GM21360 (cell line): ENCODE results near the gene ZNF532.
A peak's percentile ranks its signal among the peaks of the same experiment; 100 is the strongest.

Experiments
- ATAC-seq: cut with Tn5 transposase; IDR thresholded peaks from one replicate; pipeline ENCODE4 v1.9.1; 2021; ENCODE audit warnings: mild to moderate bottlenecking, moderate library complexity; ENCODE audit not compliant: unreplicated experiment

ZNF532 gene

GRCh38 chr18:58970943-58971790 lies 106.5 kb downstream of the ZNF532 start:
- peak; percentile 69 for ATAC-seq

DNA sequence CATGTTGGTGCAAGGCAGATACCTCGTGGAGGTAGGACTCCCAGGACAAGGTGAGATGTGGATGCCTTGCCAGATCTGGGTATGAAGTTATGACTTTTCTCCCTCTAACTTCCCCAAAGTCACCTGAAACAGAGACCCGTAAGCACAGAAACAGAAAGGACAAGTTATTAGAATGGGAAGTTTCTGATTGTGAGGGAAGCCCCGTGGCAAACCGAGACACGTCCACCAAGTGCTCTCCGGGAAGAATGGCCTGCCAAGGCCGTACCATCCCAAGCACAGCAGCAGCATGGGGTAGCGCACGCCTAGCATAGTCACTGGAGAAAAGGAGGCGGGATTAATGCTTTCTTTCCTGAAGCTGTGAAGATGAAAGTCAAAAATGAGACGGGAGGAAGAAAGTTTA lies 110.6 kb downstream of the ZNF532 start:
- no peak for ATAC-seq

DNA sequence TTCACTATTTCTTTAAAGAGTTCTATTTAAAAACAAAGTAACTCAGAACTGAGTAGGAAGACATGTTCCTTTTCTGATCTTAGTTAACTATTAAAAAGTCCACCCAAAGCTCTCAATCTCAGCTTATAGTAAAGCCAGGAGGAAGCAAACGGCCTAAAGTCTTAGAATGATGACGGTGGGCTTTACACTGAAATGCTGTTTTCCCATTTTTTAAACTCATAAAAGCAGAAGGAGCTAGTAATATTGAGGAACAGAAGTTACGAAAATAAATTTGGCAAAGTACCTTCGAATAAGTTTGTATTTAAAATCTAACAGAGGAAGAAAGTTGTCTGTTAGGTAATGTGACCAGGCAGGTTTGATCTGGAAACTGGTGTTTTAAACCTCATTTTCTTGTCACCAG lies 111.1 kb downstream of the ZNF532 start:
- ATAC-seq: no peak

- no peak for ATAC-seq
These were observed 112.5 kb downstream of the ZNF532 start for GRCh38 chr18:58977223-58977622.

GRCh38 chr18:58977801-58978200 lies 113.1 kb downstream of the ZNF532 start:
- ATAC-seq: no peak

DNA sequence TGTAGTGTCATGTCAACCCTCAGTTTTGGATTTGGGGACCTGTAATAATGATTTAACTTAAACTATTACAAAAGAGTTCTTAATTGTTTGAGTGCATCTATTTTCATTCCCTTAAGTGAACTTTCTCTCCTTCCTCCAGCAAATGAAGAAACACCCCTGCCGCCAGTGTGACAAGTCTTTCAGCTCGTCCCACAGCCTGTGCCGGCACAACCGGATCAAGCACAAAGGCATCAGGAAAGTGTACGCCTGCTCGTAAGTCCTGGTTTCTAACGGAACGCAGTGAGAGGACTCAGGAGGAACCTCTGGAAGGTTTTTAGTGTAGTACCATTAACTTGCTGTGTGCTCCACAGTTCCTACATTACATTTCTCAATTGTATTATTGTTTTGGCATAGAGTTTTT lies 114.2 kb downstream of the ZNF532 start:
- no peak for ATAC-seq

GRCh38 chr18:58979615-58980014 lies 114.9 kb downstream of the ZNF532 start:
- no peak for ATAC-seq

DNA sequence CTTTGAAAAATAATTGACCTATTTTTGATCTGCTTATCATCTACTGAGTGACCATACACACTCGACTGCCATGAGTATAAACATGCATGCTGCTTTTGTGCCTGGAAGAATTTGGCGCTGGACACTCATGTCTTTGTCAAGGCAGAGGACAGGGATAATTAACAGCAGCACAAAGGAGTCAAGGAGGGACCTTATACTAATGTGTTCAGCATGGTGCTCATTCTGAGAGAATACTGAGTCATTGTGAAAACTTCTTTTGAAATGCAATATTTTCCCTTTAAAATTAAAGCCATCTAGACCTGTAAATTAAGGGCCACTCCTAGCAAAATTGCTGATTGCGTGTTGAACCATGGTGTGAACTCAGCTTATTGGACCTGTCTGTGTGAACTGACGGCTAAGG lies 116.3 kb downstream of the ZNF532 start:
- ATAC-seq: no peak

GRCh38 chr18:58983260-58984155 lies 118.8 kb downstream of the ZNF532 start:
- no peak for ATAC-seq

GRCh38 chr18:58988600-58988999 lies 123.9 kb downstream of the ZNF532 start:
- no peak for ATAC-seq

DNA sequence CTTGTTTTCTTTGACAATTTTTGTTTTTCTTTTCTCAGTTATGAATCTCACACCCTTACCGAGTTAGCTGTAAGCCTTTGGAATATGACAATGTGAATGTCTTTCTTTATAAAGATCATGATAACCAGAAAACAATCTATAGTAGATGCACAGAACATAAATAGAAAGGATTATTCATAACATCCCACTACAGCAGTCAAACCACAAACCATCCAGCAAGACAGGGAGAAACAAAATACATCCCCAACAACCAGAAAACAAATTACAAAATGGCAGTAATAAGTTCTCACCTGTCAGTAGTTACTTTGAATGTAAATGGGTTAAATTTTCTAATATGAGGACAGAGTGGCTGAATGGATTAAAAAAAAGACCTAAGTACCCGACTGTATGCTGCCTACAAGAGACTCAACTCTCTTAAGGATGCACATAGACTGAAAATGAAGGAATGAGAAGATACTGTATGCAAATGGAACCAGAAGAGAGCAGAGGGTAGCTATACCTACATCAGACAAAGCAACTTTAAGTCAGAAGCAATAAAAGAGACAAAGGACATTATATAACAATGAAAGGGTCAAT lies 124.6 kb downstream of the ZNF532 start:
- no peak for ATAC-seq

GRCh38 chr18:58990720-58991119 lies 126.0 kb downstream of the ZNF532 start:
- no peak for ATAC-seq

DNA sequence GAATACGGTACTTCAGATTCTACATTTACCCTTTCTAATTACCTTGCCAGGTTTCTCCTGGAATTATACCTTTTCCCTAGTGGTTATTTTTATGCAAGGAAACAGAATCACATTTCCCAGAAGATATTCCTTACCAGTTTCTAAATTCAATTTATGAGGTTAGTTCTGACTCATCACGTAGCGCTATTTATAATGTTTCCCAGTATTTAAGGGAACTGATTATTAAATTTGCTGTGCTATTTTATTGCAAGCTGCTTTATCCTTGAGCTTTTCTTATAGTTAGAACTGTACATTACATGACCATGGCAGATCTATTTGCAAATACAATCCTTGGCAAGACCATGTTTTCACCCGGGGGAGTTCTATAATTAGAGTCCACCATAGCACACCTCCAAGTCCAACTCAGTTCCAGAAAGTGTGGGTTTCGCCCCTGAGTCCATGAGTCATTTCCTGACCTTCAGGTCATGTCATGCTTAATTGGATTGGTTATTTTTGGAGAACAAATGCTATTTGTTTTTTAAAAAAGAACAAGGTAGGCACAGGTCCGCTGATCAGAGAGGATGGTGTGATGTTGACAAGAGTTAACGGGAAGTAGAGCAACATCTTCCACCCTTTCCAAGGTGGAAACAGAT lies 126.6 kb downstream of the ZNF532 start:
- ATAC-seq: peak; percentile 80

DNA sequence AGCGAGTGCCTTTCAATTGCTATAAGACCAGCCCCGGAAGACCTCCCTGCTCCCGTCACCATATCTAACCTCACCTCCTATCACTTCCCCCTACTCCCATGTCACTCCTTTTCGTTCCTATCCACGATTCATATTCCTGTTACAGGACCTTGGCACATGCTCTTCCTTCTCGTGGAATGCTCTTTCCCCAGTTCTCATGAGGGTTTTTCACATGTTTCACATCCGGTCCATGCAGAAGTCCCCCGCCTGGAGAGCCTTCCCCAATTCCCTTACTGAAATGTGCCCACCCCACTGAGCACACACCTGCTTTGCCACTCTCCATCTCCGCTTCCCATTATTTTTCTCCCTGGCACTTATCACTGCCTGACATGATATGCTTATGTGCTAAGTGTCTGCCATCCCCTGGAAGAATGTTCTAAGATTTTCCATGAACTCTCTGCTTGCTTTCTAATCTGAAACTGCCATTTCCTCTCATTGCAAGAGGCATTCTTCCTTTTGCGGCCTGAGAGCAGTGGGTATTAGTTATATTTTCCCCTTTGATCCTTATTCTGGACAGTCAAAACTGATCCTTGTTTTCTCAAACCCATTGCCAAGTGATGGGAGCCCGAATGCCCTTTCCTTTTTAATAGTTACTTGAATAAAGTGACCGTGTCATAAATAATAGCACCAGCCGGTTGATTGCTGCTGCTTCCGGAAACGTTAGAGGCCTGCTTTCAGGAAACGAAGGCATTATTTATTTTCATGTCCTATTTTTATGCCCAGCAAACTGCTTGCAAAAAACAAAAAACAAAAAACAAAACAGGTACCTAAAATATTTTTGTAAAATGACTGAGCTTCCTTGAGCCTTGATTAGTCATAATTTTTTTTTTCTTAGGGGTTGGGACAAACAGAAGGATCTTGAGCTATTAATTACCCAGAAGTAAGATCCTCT lies 127.9 kb downstream of the ZNF532 start:
- ATAC-seq: no peak

GRCh38 chr18:58993260-58993659 lies 128.6 kb downstream of the ZNF532 start:
- ATAC-seq: no peak

DNA sequence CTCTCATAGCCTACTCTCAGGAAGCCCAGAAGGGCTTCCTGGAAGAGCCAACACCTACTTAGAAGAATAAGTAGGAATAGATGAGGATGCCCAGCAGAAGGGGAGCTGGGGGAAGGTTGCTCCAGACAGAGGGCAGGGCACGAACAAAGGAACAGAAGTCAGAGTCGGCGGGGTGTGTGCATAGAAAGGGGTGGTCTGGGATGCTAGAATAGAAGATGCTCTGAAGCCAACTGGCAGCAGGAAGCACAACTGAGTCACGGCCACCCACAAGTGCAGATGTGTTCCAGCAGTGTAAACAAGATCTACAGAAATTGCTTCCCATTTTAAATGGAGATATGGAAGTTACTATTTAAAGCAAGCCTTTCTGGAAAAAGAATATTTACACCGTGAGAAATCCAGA lies 131.0 kb downstream of the ZNF532 start:
- no peak for ATAC-seq

- no peak for ATAC-seq
These were observed 131.5 kb downstream of the ZNF532 start for GRCh38 chr18:58996131-58996641.

DNA sequence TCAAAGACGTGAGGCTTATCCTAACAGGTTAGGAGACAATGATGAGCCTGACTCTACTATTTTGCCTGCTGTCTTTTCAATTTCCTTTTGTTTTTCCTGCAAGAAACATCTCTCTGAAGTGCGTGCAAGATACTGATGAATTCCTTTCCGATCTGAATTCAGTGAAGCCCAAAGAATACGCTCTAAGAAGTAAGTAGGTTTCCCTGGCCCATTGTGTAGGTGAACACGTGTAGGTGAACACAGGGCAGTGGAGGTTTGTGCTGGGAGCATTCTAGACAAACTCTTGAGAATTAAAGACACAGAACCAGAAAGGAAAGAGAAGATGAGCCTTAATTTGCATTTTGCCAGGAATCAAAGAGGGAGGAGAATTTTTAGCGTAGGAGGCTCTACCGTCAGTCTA lies 132.0 kb downstream of the ZNF532 start:
- ATAC-seq: no peak

DNA sequence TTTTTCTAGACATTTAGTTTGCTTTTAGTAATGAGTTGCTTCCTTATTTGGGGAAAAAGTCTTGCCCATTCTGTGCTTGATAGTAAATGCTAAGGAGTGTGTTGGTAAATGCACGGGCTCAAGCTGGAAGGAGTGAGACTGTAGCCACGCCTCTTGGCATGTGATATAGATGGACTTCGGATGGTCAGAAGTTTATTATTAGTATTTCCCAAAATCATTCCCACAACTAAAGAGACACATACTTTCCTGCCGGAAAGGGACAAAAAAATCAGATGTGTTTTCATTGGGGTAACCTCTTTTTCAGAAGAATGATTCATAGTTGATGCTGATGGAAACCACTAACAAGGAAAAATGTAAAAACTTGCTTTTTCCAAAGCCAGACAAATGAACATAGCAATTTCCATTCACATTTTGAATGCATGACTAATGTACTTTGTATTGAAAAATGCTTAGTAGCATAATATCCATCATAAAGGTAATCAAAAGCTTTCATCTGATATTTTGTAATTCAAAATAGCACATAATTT lies 133.2 kb downstream of the ZNF532 start:
- ATAC-seq: no peak
